NB4 (cell line): ENCODE measurements around the gene MYO9B.

Experiments used
- DNase-seq: peaks from one replicate; pipeline ENCODE4 v3.0.0; 2010; ENCODE audit warnings: low read depth
- H3K4me3 ChIP-seq: one replicate; pipeline ENCODE4 v1.5.1; 2011; ENCODE audit warnings: mild to moderate bottlenecking, low read depth, low read length, moderate library complexity
- MYC ChIP-seq: IDR thresholded peaks from 2 replicates; pipeline ENCODE4 v1.6.1; 2011; ENCODE audit warnings: low read depth, low read length
- POLR2A ChIP-seq: IDR thresholded peaks from 2 replicates; pipeline ENCODE4 v1.6.1; 2011; ENCODE audit warnings: mild to moderate bottlenecking; ENCODE audit not compliant: insufficient read length; ENCODE audit errors: extremely low read depth
- TF ChIP-seq, protein P1 (sequence below): IDR thresholded peaks from one replicate; pipeline ENCODE4 v1.5.1; 2012; ENCODE audit warnings: low read depth, low read length
- TF ChIP-seq, protein P2 (sequence below): IDR thresholded peaks from 2 replicates; pipeline ENCODE4 v1.6.1; 2011; ENCODE audit warnings: low read depth, low read length

MYO9B gene

GRCh38 chr19:17035842-17036424, 39.6 kb upstream of the MYO9B start:
- peak; percentile 87 for DNase-seq
- H3K4me3 ChIP-seq = no peak overlapping the region
- TF ChIP-seq POLR2A (no peak), MYC (no peak)
- TF ChIP-seq, protein P1, sequence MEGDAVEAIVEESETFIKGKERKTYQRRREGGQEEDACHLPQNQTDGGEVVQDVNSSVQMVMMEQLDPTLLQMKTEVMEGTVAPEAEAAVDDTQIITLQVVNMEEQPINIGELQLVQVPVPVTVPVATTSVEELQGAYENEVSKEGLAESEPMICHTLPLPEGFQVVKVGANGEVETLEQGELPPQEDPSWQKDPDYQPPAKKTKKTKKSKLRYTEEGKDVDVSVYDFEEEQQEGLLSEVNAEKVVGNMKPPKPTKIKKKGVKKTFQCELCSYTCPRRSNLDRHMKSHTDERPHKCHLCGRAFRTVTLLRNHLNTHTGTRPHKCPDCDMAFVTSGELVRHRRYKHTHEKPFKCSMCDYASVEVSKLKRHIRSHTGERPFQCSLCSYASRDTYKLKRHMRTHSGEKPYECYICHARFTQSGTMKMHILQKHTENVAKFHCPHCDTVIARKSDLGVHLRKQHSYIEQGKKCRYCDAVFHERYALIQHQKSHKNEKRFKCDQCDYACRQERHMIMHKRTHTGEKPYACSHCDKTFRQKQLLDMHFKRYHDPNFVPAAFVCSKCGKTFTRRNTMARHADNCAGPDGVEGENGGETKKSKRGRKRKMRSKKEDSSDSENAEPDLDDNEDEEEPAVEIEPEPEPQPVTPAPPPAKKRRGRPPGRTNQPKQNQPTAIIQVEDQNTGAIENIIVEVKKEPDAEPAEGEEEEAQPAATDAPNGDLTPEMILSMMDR = no peak

GRCh38 chr19:17036640-17037039, 38.9 kb upstream of the MYO9B start:
- no peak overlapping the region for H3K4me3 ChIP-seq
- DNase-seq = no peak
- TF ChIP-seq POLR2A = no peak
- TF ChIP-seq, protein P2, sequence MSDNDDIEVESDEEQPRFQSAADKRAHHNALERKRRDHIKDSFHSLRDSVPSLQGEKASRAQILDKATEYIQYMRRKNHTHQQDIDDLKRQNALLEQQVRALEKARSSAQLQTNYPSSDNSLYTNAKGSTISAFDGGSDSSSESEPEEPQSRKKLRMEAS = no peak
- TF ChIP-seq, protein P1 = no peak
- TF ChIP-seq MYC = no peak

DNA sequence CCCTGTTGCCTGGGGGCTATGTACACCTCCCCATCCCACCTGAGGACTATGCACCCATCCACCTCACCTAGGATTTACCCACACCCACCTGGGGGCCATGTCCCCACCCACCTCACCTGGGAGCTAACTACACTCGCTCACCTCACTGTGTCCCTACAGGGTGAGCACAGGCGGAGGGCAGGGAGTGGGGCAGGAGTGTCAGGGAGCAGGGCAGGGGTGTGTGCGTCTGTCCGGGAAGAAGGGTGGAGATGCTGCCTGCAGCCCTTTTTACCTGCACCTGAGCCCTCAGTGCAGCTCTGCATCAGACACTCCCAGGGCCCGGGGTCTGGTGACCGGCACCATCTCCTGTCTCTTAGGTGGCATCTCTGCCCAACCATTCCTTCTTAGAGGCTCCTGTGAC, 38.4 kb upstream of the MYO9B start:
- DNase-seq = no peak
- H3K4me3 ChIP-seq = no peak overlapping the region
- TF ChIP-seq POLR2A = no peak
- TF ChIP-seq MYC = no peak
- TF ChIP-seq, protein P2 = no peak
- TF ChIP-seq, protein P1 = no peak

DNA sequence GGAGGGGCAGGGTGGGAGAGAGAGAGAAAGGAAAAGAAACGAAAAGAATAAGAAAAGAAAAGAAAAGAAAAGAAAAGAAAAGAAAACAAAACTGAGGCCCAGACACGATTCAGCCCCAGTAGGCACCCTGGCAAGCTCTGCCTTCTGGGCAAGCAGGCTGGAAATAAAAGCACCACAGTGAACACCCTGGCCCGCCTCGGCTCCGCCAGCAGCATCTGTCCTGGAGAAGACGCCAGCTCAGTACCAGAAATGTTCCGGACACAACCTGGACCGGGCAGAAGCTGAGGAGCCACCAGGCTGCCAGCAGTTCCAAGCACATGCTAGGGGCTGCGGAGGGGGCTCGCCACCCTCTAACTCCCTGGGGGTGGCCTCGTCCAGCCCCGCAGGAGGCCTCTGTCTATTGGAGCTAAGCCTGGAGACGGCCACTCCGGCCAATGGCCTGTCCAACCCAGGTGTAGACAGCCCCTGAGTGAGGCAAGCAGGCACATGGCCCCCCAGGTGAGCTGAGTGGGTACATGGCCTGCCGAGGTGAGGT, 37.5 kb upstream of the MYO9B start:
- DNase-seq = no peak
- H3K4me3 ChIP-seq = no peak overlapping the region
- TF ChIP-seq, protein P1 = no peak
- TF ChIP-seq, protein P2 = no peak
- TF ChIP-seq POLR2A (no peak), MYC (no peak)

DNA sequence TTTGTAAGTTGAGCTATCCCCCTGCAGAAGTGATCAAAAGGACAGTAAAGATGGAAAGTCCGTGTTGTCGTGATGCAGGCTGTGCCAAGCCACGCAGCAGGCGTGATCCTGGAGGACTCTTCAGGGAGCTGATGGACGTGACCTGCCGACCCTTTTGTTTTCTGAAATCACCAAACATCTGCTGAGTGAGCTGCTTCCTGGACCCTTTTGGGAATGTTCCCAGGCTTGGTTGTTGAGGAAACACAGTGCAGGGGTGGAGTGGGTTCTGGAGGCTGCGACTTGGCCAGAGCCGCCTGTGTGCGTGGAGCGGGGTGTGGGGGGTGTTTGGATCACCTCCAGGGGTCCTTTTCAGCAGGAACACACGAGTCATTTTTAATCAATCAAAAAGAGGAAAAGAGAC, 33.6 kb upstream of the MYO9B start:
- H3K4me3 ChIP-seq = no peak overlapping the region
- TF ChIP-seq MYC (no peak), POLR2A (no peak)
- TF ChIP-seq, protein P1 = no peak
- TF ChIP-seq, protein P2 = no peak
- no peak for DNase-seq
